ENCODE measurements around the gene OCLN. TPM values are rescaled to one million over a fixed set of nuclear protein-coding genes. Genes with fewer than 3 reads are reported as not detected.
"Not testable (repeated sequence)": the region's sequence is repeated elsewhere in the genome, so short reads cannot be mapped to it uniquely, and the experiment has no call there.

OCLN gene
- total RNA-seq, 1 donor from 2014 or later: 143 TPM

DNA sequence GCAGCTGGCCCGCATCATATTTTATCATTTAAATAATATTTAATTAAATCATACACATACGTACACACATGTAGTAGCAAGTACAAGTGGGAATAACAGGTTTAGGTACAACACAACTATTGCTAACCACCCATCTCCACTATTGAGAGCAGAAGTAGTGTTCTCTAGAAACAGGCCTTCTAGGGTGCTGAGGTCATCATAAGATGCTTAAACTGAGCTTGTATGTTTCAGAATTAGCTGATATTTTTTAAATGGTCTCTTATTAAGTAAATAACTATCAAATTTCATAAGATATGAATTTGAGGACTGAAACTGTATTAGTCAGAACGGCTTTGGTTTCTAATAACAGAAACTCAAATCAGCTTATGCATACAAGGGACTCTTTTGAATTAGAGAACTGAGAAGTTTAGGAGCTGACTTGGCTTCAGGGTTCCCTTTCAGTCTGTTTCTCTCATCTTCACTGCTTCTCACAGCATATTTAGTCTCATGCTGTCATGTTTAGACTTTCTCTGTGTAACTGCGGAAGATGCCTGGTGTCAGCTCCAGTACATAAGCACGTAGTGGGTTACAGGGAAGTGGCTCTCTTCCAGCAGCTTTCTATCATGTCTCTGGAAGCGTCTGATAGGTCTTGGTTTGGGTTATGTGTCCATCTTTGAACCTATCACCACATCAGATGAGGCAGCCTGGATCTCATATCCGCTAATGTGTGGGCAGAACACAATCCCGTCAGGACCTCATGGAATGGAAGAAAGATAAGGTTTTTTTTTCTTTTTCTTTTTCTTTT lies 25.0 kb upstream of the OCLN start:
- Mint-ChIP-seq H3K4me1 (ENCODE audit: low read depth) (no peaks in the 10 kb centered on the region), H3K36me3 (ENCODE audit: insufficient read depth) (peaks cover 2% of the 10 kb centered on the region), H3K9me3 (ENCODE audit: low read depth) (peaks cover 5% of the 10 kb centered on the region), H3K27me3 (no peaks in the 10 kb centered on the region), H3K27ac (no peak overlapping the region), H3K4me3 (ENCODE audit: low read depth) (no peak overlapping the region)
- TF ChIP-seq, protein P1, sequence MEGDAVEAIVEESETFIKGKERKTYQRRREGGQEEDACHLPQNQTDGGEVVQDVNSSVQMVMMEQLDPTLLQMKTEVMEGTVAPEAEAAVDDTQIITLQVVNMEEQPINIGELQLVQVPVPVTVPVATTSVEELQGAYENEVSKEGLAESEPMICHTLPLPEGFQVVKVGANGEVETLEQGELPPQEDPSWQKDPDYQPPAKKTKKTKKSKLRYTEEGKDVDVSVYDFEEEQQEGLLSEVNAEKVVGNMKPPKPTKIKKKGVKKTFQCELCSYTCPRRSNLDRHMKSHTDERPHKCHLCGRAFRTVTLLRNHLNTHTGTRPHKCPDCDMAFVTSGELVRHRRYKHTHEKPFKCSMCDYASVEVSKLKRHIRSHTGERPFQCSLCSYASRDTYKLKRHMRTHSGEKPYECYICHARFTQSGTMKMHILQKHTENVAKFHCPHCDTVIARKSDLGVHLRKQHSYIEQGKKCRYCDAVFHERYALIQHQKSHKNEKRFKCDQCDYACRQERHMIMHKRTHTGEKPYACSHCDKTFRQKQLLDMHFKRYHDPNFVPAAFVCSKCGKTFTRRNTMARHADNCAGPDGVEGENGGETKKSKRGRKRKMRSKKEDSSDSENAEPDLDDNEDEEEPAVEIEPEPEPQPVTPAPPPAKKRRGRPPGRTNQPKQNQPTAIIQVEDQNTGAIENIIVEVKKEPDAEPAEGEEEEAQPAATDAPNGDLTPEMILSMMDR (IDR thresholded peaks at IDR 0.05; ENCODE audit: unreplicated experiment): no peak
- no peak for DNase-seq (ENCODE audit: low spot score, unreplicated experiment)

DNA sequence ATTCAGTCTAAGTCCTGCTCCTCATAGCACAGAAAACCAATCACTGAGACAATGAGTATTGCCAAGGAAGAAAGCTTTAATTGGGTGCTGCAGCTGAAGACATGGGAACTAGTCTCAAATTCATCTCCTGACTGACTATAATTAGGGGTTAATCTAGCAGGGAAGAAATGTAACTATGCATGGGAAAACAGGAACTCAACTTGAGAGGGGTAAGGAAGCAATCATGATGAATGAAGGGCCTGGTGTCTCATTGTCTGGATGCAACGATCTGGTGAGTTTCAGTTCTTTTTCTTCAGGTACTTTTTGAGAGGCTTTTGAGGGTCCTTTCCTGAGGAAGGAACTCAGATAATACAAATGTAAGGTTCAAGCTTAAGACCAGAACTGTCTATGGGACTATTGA lies 24.0 kb upstream of the OCLN start:
- TF ChIP-seq, protein P1 (IDR thresholded peaks at IDR 0.05; ENCODE audit: unreplicated experiment): no peak
- H3K4me3 Mint-ChIP-seq (ENCODE audit: low read depth): no peak overlapping the region

DNA sequence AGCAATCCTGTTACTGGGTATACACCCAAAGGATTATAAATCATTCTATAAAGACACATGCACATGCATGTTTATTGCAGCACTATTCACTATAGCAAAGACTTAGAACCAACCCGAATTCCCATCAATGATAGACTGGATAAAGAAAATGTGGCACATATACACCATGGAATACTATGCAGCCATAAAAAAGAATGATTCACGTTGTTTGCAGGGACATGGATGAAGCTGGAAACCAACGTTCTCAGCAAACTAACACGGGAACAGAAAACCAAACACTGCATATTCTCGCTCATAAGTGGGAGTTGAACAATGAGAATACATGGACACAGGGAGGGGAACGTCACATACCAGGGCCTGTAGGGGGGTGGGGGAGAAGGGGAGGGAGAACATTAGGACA lies 21.1 kb upstream of the OCLN start:
- H3K36me3 Mint-ChIP-seq (ENCODE audit: insufficient read depth); H3K27ac Mint-ChIP-seq; H3K4me1 Mint-ChIP-seq (ENCODE audit: low read depth); H3K4me3 Mint-ChIP-seq (ENCODE audit: low read depth); H3K27me3 Mint-ChIP-seq; DNase-seq (ENCODE audit: low spot score, unreplicated experiment); H3K9me3 Mint-ChIP-seq (ENCODE audit: low read depth): not testable (repeated sequence)

More for the DNA sequence above, 24.0 kb upstream of the OCLN start:
- no peaks in the 10 kb centered on the region for H3K27me3 Mint-ChIP-seq
- no peaks in the 10 kb centered on the region for H3K4me1 Mint-ChIP-seq (ENCODE audit: low read depth)
- H3K36me3 Mint-ChIP-seq (ENCODE audit: insufficient read depth): peaks cover 2% of the 10 kb centered on the region
- peaks cover 5% of the 10 kb centered on the region for H3K9me3 Mint-ChIP-seq (ENCODE audit: low read depth)
- H3K27ac Mint-ChIP-seq: no peak overlapping the region
- DNase-seq (ENCODE audit: low spot score, unreplicated experiment): no peak

DNA sequence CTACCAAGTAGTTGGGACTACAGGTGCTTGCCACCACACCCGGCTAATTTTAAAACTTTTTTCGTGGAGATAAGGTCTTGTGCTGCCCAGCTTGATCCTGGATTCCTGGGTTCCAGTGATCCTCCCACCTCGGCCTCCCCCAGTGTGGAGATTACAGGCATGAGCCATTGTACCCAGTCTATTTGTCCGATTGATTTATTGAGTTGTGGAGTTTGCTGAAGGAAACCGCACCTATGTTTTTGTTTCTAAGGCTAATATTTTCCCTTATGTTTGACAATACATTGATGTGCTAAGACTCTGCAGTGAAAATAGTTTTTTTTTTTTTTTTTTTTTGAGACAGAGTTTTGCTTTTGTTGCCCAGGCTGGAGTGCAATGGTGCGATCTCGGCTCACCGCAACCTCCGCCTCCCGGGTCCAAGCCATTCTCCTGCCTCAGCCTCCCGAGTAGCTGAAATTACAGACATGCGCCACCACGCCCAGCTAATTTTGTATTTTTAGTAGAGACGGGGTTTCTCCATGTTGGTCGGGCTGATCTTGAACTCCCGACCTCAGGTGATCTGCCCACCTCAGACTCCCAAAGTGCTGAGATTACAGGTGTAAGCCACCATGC lies 20.0 kb upstream of the OCLN start:
- H3K4me1 Mint-ChIP-seq (ENCODE audit: low read depth); H3K36me3 Mint-ChIP-seq (ENCODE audit: insufficient read depth); H3K4me3 Mint-ChIP-seq (ENCODE audit: low read depth); H3K27me3 Mint-ChIP-seq; DNase-seq (ENCODE audit: low spot score, unreplicated experiment); H3K27ac Mint-ChIP-seq; H3K9me3 Mint-ChIP-seq (ENCODE audit: low read depth): not testable (repeated sequence)

DNA sequence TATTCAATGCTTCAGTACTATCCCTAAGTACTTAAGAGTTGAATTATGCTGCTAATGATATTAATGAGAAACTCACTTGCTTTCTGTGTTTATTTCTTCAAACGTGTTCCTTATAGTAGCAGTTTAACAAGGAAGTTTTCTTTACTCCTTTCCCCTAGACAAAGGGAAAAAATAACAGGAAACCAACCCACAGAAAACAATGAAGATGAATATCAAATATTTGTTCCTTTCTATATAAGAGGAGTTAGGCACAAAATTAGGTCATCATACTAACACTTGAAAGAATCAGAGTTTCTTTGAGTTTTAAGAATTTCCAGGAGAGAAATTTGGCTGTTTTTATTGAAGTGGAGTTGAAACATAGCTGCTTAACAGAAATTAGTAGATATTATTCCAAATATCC lies 15.4 kb upstream of the OCLN start:
- Mint-ChIP-seq H3K27me3 (no peaks in the 10 kb centered on the region), H3K4me3 (ENCODE audit: low read depth) (no peak overlapping the region), H3K27ac (no peak overlapping the region), H3K36me3 (ENCODE audit: insufficient read depth) (no peaks in the 10 kb centered on the region), H3K9me3 (ENCODE audit: low read depth) (no peaks in the 10 kb centered on the region), H3K4me1 (ENCODE audit: low read depth) (peaks cover 4% of the 10 kb centered on the region)
- no peak for DNase-seq (ENCODE audit: low spot score, unreplicated experiment)
- TF ChIP-seq, protein P1 (IDR thresholded peaks at IDR 0.05; ENCODE audit: unreplicated experiment): no peak

DNA sequence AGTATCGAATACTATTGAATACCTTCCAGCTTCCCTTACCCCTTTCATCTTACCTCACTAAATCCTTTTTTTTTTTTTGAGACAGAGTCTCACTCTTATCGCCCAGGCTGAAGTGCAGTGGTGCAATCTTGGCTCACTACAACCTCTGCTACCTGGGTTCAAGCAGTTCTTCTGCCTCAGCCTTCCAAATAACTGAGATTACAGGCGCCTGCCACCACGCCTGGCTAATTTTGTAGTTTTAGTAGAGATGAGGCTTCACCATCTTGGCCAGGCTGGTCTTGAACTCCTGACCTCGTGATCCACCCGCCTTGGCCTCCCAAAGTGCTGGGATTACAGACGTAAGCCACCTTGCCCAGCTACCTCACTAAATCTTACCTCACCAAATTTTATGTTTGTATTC lies 14.3 kb upstream of the OCLN start:
- DNase-seq (ENCODE audit: low spot score, unreplicated experiment); H3K4me3 Mint-ChIP-seq (ENCODE audit: low read depth); H3K27ac Mint-ChIP-seq; H3K4me1 Mint-ChIP-seq (ENCODE audit: low read depth); H3K36me3 Mint-ChIP-seq (ENCODE audit: insufficient read depth); H3K9me3 Mint-ChIP-seq (ENCODE audit: low read depth); H3K27me3 Mint-ChIP-seq: not testable (repeated sequence)

DNA sequence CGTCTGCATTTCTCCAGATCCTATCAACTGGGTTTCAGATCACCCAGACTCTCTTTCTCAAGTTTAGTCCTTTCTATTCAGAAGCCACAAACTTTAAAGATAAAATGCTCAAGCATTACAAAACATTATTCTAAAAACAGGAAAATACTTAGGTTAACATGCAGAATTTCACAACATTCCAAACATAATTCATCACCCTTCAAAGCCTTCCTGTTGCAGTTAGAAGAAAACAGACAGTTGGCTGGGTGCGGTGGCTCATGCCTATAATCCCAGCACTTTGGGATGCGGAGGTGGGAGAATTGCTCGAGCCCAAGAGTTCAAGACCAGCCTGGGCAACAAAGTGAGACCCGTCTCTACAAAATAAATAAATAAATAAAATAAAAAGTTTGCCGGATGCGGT lies 7.7 kb upstream of the OCLN start:
- H3K27ac Mint-ChIP-seq: no peak overlapping the region
- H3K27me3 Mint-ChIP-seq: no peaks in the 10 kb centered on the region
- DNase-seq (ENCODE audit: low spot score, unreplicated experiment): no peak
- H3K4me3 Mint-ChIP-seq (ENCODE audit: low read depth): no peak overlapping the region
- H3K36me3 Mint-ChIP-seq (ENCODE audit: insufficient read depth): no peaks in the 10 kb centered on the region
- H3K4me1 Mint-ChIP-seq (ENCODE audit: low read depth): peaks cover 22% of the 10 kb centered on the region
- TF ChIP-seq, protein P1 (IDR thresholded peaks at IDR 0.05; ENCODE audit: unreplicated experiment): no peak
- H3K9me3 Mint-ChIP-seq (ENCODE audit: low read depth): no peaks in the 10 kb centered on the region
